HG03135 (cell line): Measurements from ENCODE around the gene DHX35.
"Not testable (repeated sequence)": the region's sequence is repeated elsewhere in the genome, so short reads cannot be mapped to it uniquely, and the experiment has no call there.

Experiments used
- ATAC-seq: cut with Tn5 transposase; IDR thresholded peaks from one replicate; pipeline ENCODE4 v1.9.1; 2021; ENCODE audit warnings: mild to moderate bottlenecking, moderate library complexity; ENCODE audit not compliant: unreplicated experiment

Gene DHX35

GRCh38 chr20:38973645-38974044 lies 11.5 kb downstream of the DHX35 start:
- ATAC-seq = no peak

DNA sequence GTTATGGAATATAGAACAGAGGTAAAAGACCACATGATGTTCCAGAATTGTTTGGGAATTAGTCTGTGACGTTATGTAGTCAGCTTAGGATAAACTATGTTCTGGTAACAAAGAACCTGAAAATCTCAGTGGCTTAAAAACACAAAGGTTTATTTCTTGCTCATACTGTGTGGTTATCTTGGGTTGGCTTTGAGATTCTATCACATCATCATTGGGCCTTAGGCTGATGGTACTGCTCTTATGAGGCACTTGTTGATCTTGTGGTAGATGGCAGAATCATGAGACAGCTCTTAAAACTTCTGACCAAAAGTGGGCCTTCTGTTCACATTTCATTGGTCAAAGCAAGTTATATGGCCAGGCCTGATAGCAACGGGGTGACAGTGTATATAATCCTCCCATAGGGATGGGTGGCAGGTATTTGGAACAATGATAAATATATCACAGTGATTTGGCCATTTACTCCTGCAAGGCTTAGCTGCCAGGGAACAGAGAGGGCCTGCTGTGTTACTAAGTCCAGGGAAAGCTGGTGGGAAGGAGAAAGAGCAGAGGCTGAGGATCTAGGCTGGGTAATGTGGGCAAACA lies 13.5 kb downstream of the DHX35 start:
- ATAC-seq = no peak

DNA sequence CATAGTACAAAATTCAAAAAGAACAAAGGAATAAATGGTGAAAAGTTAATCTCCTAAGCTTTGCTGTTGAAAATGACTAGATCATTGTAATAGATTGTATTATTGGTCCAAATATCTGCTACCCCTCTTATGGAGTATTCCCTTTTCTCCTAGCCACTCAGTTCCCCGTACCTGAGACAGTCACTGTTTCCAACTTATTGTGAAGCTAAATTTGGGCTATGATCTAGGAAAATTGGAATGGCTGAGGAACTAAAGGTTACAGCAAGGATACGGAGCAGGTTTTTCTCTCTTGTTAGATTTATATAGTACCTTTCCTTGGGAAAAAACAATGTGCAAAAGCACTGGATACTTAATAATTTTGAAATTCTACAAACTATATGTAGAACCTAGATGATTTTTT lies 17.3 kb downstream of the DHX35 start:
- no peak for ATAC-seq

GRCh38 chr20:38979842-38980241 lies 17.7 kb downstream of the DHX35 start:
- no peak for ATAC-seq

- ATAC-seq = no peak
Observed at GRCh38 chr20:38982291-38982690, 20.1 kb downstream of the DHX35 start.

DNA sequence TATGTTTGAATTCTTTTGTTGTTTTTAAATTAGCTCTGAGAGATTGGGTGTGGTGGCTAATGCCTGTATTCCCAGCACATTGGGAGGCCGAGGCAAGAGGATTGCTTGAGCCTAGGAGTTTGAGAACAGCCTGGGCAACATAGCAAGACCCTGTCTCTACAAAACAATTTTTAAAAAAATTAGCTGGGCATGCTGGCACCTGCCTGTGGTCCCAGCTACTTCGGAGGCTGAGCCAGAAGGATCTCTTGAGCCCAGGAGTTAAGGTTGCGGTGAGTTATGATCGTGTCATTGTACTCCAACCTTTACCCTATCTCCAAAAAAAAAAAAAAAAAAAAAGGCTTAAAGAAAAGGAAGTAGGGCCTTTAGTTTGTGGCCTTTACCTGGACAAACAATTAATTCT lies 22.9 kb downstream of the DHX35 start:
- no peak for ATAC-seq

DNA sequence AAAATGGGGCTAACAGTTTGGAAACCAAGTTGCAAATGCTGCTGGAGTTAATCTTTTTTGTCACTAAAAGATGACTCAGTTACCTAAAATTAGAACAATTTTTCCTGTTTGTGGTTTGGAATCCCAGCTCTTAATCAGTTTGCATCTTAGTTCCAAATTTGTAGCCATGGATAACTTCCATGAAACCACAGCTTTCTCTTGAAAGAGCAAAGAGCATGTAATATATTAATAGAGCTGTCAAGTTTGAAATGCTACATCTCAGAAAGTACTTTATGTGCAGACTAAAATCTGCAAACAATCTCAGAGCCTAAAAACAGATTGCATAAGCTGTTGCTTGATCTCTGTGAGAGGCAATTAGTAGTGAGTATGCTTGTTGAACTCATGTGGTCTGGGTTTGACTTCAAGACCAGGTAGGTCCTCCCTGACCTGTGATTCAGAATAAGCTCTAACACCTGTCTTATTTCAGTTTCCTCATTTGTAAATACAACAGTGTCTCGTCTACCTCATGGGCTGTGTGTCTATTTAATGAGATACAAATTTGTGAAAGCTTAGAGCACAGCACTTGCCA lies 23.5 kb downstream of the DHX35 start:
- ATAC-seq = no peak

GRCh38 chr20:38986663-38987062 lies 24.5 kb downstream of the DHX35 start:
- ATAC-seq = no peak

GRCh38 chr20:38987777-38988176 lies 25.6 kb downstream of the DHX35 start:
- peak; percentile 80 for ATAC-seq

GRCh38 chr20:38990728-38991127 lies 28.6 kb downstream of the DHX35 start:
- no peak for ATAC-seq

DNA sequence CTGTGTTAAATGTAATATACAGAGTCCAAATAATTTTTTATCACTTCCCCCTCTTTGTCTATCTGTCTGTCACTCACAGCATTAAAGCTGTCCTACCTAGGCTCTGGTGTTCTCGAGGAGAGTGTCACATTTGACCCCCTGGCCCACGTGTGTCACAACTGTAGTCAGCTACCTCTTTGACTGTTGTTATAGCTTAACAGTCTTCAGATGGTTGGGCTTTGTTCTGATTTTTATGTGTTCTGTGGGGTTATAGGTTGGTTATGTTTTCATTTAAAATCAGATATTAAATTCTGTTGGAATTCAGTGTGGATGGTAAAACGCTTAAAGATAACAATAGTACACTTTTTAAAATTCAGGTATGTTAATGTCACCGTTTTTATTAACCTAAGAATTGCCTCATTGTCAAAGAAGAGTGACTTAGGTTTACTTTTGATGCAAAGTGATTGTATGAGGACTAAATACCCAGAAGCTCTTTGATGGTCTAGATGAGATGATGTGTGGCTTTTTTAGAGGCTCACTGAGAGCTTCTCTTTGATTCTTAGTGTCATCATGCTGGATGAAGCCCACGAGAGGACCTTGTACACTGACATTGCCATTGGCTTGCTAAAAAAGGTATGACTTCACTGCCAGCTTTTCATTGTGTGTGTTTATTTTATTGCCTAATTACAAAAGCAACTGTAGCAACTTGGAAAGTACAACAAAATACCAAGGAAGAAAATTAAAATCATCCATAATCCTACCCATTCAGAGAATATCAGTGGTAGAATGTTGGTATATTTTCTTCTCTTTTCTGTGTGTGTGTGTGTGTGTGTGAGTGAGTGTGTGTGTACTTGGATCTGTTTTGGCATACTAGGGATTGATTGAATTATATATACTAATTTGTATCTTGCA lies 29.9 kb downstream of the DHX35 start:
- ATAC-seq = no peak

- no peak for ATAC-seq
Observed at GRCh38 chr20:38995536-38996044, 33.4 kb downstream of the DHX35 start.

DNA sequence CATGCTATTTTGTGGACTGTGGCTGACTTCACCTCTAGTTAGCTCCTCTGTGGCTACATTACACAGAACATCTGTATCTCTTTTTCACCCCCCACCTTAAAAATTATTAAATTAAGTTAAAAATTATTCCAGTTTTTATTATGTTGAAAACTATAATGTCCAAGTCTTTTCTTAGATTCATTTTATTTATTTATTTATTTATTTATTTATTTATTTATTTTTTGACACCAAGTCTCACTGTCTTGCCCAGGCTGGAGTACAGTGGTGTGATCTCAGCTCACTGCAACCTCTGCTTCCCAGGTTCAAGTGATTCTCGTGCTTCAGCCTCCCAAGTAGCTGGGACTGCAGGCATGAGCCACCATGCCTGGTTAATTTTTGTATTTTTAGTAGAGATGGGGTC lies 34.7 kb downstream of the DHX35 start:
- not testable (repeated sequence) for ATAC-seq

- peak; percentile 86 for ATAC-seq
Observed at GRCh38 chr20:38997622-38998021, 35.5 kb downstream of the DHX35 start.

GRCh38 chr20:38999217-38999616 lies 37.1 kb downstream of the DHX35 start:
- ATAC-seq = no peak

DNA sequence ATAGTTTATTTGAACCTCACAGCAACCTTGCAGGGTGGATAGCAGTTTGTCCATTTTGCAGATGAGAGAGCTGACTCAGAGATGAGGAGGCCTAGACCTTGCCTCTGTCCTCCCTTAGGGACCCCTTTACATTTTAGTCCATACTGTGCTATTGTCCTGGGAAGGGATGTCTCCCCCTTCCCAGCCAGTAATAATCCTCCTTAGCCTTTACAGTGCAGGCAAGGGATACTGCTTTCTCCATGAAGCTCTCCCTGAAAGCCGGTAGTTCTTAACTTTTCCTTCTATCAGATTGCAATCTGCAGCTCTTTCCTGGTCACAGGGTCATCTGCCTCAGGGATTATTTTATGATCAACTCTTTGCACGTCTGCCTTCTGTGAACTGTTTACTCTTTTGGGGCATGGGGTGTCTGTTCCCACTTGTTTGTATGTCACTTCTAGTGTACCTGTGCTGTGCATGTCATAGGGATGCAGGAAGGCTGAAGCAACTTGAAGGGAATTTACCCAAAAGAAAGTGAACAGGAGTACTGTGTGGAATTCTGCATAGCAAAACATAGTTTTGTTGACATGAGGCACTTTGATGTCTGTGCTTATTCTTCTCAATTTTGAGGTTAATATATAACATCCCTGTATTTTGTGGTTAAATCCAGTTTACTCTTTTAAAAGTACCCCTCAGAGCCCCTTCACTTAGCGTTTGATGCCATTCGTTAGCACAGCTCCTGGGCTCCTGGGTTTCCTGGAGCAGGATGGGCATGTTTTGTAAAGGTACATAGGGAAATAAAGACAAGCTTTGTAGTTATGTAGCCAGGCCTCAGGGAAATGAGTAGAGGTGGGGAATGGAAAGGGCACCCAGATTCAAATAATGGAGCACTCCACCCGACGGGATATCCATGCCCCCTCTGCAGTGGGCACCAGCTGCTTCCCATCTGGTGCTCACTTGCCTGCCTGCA lies 38.1 kb downstream of the DHX35 start:
- ATAC-seq = no peak

DNA sequence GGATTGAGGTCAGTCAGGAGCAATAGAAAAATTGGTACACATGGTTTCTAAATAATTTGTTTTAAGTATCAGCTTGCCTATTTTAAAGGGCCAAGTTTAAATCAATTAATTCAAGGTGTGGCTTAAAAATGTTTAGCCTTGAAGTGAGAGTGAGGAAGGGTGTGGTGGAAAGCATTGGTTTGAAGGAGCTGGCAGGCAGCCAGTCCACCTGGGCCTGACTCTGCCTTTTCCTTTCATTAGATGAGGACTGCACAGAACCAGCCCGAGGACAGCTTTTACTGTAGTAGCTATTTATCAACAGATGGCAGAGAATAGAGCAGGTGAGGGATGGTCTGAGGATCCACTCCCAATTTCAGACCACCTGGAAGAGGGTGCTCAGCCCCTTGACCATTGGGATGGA lies 42.4 kb downstream of the DHX35 start:
- ATAC-seq = no peak

DNA sequence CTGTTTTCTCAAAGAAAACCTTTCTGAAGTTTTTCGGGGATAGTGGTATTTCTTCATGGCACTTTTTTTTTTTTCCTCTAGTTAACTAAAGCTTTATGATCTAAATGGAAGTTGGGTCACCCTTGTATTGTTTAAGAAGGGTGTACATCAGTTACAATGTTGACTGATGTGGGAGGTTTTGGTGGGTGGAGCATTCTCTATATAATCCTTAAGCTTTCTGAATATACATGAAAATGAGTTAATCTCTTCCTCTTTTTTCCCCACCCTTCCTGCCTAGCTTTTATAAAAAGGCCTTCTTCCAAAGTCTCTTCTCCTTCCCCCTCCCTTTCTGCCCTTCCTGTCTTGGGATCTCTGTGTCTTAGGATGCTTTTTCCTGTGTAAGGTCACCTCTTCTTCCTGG lies 47.2 kb downstream of the DHX35 start:
- no peak for ATAC-seq

GRCh38 chr20:39010496-39010895 lies 48.4 kb downstream of the DHX35 start:
- ATAC-seq = no peak

- ATAC-seq = no peak
Observed at GRCh38 chr20:39013662-39014109, 51.5 kb downstream of the DHX35 start.

GRCh38 chr20:39016041-39016440 lies 53.9 kb downstream of the DHX35 start:
- ATAC-seq = no peak
